Measurements from ENCODE around the gene MYOD1.

The MYOD1 gene

GRCh38 chr11:17730137-17730536 is 10.8 kb downstream of the MYOD1 start:
- H3K4me3 ChIP-seq (ENCODE audit: low read length): no peak overlapping the region
- no peak for DNase-seq (ENCODE audit: low read depth, low spot score)

- DNase-seq (ENCODE audit: low read depth, low spot score): peak; percentile 42
- H3K4me3 ChIP-seq (ENCODE audit: low read length): no peak overlapping the region
Observed at GRCh38 chr11:17730608-17731462, 11.5 kb downstream of the MYOD1 start.

- H3K4me3 ChIP-seq (ENCODE audit: low read length): no peak overlapping the region
- DNase-seq (ENCODE audit: low read depth, low spot score): no peak
Observed at GRCh38 chr11:17733261-17733660, 13.9 kb downstream of the MYOD1 start.

GRCh38 chr11:17734418-17734911 is 15.1 kb downstream of the MYOD1 start, which contains the start of gene KCNC1:
Gene KCNC1 (plus strand): TSS chr11:17734781. CDS start chr11:17736003, 1,222 bp downstream.
- peak within 1 kb of the TSS; percentile 44 for H3K4me3 ChIP-seq (ENCODE audit: low read length)
- no peak for DNase-seq (ENCODE audit: low read depth, low spot score)

GRCh38 chr11:17734986-17735817 is 15.8 kb downstream of the MYOD1 start:
- peak overlapping the region; percentile 44 for H3K4me3 ChIP-seq (ENCODE audit: low read length)
- no peak for DNase-seq (ENCODE audit: low read depth, low spot score)

GRCh38 chr11:17735818-17736578 is 16.6 kb downstream of the MYOD1 start:
- no peak for DNase-seq (ENCODE audit: low read depth, low spot score)

GRCh38 chr11:17736579-17736893 is 17.2 kb downstream of the MYOD1 start:
- H3K4me3 ChIP-seq (ENCODE audit: low read length): no peak overlapping the region
- no peak for DNase-seq (ENCODE audit: low read depth, low spot score)

More at GRCh38 chr11:17735818-17736578, 16.6 kb downstream of the MYOD1 start:
- H3K4me3 ChIP-seq (ENCODE audit: low read length): no peak overlapping the region

- no peak for DNase-seq (ENCODE audit: low read depth, low spot score)
- no peak overlapping the region for H3K4me3 ChIP-seq (ENCODE audit: low read length)
Observed at GRCh38 chr11:17736930-17737817, 17.8 kb downstream of the MYOD1 start.

GRCh38 chr11:17738151-17738973 is 19.0 kb downstream of the MYOD1 start:
- DNase-seq (ENCODE audit: low read depth, low spot score): no peak
- H3K4me3 ChIP-seq (ENCODE audit: low read length): no peak overlapping the region

GRCh38 chr11:17739945-17740338 is 20.6 kb downstream of the MYOD1 start:
- DNase-seq (ENCODE audit: low read depth, low spot score): no peak
- no peak overlapping the region for H3K4me3 ChIP-seq (ENCODE audit: low read length)

GRCh38 chr11:17740649-17741235 is 21.4 kb downstream of the MYOD1 start:
- no peak overlapping the region for H3K4me3 ChIP-seq (ENCODE audit: low read length)
- no peak for DNase-seq (ENCODE audit: low read depth, low spot score)

- H3K4me3 ChIP-seq (ENCODE audit: low read length): no peak overlapping the region
- no peak for DNase-seq (ENCODE audit: low read depth, low spot score)
Observed at GRCh38 chr11:17741487-17741886, 22.1 kb downstream of the MYOD1 start.

GRCh38 chr11:17742019-17742418 is 22.6 kb downstream of the MYOD1 start:
- no peak overlapping the region for H3K4me3 ChIP-seq (ENCODE audit: low read length)
- DNase-seq (ENCODE audit: low read depth, low spot score): no peak

GRCh38 chr11:17743026-17743807 is 23.8 kb downstream of the MYOD1 start:
- DNase-seq (ENCODE audit: low read depth, low spot score): no peak
- no peak overlapping the region for H3K4me3 ChIP-seq (ENCODE audit: low read length)

- no peak overlapping the region for H3K4me3 ChIP-seq (ENCODE audit: low read length)
- DNase-seq (ENCODE audit: low read depth, low spot score): no peak
Observed at GRCh38 chr11:17743808-17744119, 24.4 kb downstream of the MYOD1 start.

GRCh38 chr11:17744151-17744940 is 25.0 kb downstream of the MYOD1 start:
- DNase-seq (ENCODE audit: low read depth, low spot score): no peak
- H3K4me3 ChIP-seq (ENCODE audit: low read length): no peak overlapping the region
